Glutamatergic neuron (in vitro differentiated cells): Measurements from ENCODE around the gene BMS1. TPM values are rescaled to one million over a fixed set of nuclear protein-coding genes. Genes with fewer than 3 reads are reported as not detected.

Experiments
- DNase-seq: peaks from one replicate; pipeline ENCODE4 v3.0.0; 2022
- H3K27ac Mint-ChIP-seq: one replicate; pipeline ENCODE4 v1.8.0; 2020; ENCODE audit warnings: mild to moderate bottlenecking, mixed read lengths, inconsistent platforms; ENCODE audit not compliant: unreplicated experiment
- H3K27me3 Mint-ChIP-seq: one replicate; pipeline ENCODE4 v1.8.0; 2020; ENCODE audit warnings: mild to moderate bottlenecking, moderate library complexity, mixed read lengths, inconsistent platforms; ENCODE audit not compliant: unreplicated experiment
- H3K36me3 Mint-ChIP-seq: one replicate; pipeline ENCODE4 v1.8.0; 2020; ENCODE audit warnings: mild to moderate bottlenecking, mixed read lengths, inconsistent platforms; ENCODE audit not compliant: unreplicated experiment
- H3K4me1 Mint-ChIP-seq: one replicate; pipeline ENCODE4 v1.8.0; 2020; ENCODE audit warnings: mild to moderate bottlenecking, low read depth, mixed read lengths, inconsistent platforms; ENCODE audit not compliant: unreplicated experiment
- H3K4me3 Mint-ChIP-seq: one replicate; pipeline ENCODE4 v1.8.0; 2020; ENCODE audit warnings: mild to moderate bottlenecking, mixed read lengths, inconsistent platforms; ENCODE audit not compliant: unreplicated experiment
- H3K9me3 Mint-ChIP-seq: one replicate; pipeline ENCODE4 v1.8.0; 2020; ENCODE audit warnings: mild to moderate bottlenecking, moderate library complexity, mixed read lengths, inconsistent platforms; ENCODE audit not compliant: unreplicated experiment
- total RNA-seq: library from RNA; stranded (reverse); fragmentation: NEBNext Ultra II Directional; extraction: Animal tissue kit (Norgen Biotek cat#: 25700); gene quantifications from one replicate; pipeline ENCODE4 v1.2.1, GENCODE V29; 2021; ENCODE audit not compliant: unreplicated experiment
- TF ChIP-seq, protein P1 (sequence below): fragments of 200-600 bp; sonication (generic); IDR thresholded peaks from one replicate; pipeline ENCODE4 v1.5.0; 2021; ENCODE audit not compliant: partially characterized antibody, unreplicated experiment

BMS1 gene
- total RNA-seq, 1 donor from 2014 or later, result 17.3 TPM

DNA sequence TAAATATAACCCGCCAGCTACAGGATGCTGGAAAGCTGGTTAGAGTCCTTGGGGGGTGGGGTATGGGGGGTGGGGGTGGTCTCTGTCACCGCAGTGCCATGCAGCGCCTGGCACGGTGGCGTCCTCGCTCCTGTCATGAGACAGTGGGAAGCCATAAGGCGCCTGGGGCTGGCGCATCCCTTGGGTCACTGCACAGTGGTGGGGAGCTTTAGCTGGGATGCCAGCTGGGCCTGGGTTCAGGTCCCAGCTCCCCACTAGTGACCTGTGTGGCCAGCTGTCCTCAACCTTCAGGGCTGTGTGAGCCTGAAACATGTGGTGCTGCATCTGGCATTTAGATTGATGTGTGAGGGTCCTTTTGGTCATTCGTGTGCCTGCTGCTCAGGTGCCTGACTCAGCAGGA, 93.9 kb downstream of the BMS1 start:
- Mint-ChIP-seq H3K4me3 (no peak overlapping the region), H3K36me3 (peaks cover 2% of the 10 kb centered on the region), H3K9me3 (no peaks in the 10 kb centered on the region), H3K27ac (no peak overlapping the region), H3K4me1 (no peaks in the 10 kb centered on the region), H3K27me3 (peaks cover 10% of the 10 kb centered on the region)
- TF ChIP-seq, protein P1, sequence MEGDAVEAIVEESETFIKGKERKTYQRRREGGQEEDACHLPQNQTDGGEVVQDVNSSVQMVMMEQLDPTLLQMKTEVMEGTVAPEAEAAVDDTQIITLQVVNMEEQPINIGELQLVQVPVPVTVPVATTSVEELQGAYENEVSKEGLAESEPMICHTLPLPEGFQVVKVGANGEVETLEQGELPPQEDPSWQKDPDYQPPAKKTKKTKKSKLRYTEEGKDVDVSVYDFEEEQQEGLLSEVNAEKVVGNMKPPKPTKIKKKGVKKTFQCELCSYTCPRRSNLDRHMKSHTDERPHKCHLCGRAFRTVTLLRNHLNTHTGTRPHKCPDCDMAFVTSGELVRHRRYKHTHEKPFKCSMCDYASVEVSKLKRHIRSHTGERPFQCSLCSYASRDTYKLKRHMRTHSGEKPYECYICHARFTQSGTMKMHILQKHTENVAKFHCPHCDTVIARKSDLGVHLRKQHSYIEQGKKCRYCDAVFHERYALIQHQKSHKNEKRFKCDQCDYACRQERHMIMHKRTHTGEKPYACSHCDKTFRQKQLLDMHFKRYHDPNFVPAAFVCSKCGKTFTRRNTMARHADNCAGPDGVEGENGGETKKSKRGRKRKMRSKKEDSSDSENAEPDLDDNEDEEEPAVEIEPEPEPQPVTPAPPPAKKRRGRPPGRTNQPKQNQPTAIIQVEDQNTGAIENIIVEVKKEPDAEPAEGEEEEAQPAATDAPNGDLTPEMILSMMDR, result no peak
- DNase-seq, result no peak

DNA sequence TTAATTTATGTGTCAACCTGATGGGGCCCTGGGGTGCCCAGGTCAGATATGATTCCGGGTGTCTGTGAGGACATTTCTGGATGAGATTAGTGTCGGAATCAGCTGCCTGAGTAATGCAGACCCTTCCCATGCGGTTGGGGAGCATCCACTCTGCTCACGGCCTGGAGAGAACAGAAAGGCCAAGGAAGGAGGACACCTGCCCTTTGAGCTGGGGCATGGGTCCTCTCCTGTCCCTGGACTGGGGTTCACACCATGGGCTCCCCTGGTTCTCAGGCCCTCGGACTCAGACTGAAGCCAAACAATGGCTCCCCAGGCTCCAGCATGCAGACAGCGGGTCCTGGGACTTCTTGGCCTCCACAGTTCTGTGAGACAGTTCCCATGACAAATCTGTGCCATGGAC, 94.3 kb downstream of the BMS1 start:
- no peak for DNase-seq
- Mint-ChIP-seq H3K9me3 (peaks cover under 1% of the 10 kb centered on the region), H3K27ac (no peak overlapping the region), H3K4me3 (no peak overlapping the region), H3K4me1 (no peaks in the 10 kb centered on the region), H3K36me3 (peaks cover 4% of the 10 kb centered on the region), H3K27me3 (peaks cover 10% of the 10 kb centered on the region)
- TF ChIP-seq, protein P1, result no peak

DNA sequence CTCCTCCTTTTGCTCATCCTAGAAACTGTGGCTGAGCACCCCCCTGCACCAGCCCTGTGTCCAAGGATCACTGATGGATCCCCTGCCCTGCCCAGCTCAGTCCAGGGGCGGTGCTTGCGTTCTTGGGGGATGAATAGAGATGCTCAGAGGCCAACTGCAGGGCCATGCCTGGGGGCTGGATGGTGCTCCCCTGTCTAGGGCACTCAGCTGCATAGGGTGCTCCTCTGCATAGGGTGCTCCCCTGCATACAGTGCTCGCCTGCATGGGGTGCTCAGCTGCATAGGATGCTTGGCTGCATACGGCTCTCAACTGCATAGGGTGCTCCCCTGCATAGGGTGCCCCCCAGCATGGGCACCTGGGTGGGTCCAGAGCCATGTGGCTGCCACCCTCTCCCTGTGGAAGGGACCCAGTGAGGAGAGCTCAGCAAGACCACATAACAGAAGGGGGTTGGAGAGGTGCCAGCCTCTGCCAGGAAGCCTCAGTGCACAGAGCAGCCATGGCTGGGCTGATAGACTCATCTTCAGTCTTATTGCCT, 95.0 kb downstream of the BMS1 start:
- no peaks in the 10 kb centered on the region for H3K4me1 Mint-ChIP-seq
- H3K27me3 Mint-ChIP-seq, result peaks cover 10% of the 10 kb centered on the region
- H3K4me3 Mint-ChIP-seq, result no peak overlapping the region
- DNase-seq, result no peak
- TF ChIP-seq, protein P1, result no peak
- H3K27ac Mint-ChIP-seq, result no peak overlapping the region
- H3K36me3 Mint-ChIP-seq, result peaks cover 8% of the 10 kb centered on the region
- peaks cover 5% of the 10 kb centered on the region for H3K9me3 Mint-ChIP-seq

DNA sequence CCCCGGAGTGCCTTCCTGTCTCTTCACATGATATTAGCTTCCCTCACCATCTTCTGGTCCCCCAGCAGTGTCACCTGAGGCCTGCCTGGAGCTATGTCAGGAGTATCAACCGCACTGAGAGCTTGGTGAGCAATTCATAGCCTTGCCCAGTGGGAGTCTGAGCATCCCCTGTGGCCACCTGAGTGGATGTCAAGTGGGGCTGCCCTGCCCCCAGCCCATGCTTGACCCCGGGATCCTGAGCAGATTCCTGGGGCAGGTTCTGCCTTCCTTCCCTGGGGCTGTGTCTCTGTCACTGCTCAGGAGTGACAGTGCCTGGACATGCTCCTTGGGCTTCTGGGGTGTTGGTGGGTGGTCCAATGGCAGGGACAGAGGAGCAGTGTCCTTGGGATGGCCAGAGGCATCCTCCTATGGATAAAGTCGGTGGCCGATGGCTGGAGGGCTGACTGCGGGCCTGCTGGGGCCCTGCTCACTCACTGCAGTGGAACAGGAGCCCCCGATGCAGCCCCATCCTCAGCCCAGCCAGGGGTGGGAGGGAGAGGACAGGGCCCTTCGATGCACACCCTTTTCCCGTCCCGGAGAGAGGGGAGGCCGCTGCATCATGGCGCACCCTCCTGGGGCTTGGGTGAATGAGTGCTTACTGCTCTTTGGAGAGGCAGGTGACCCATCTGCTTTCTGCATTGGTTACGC, 95.7 kb downstream of the BMS1 start:
- H3K27ac Mint-ChIP-seq, result no peak overlapping the region
- H3K9me3 Mint-ChIP-seq, result peaks cover 5% of the 10 kb centered on the region
- peaks cover 8% of the 10 kb centered on the region for H3K36me3 Mint-ChIP-seq
- TF ChIP-seq, protein P1, result no peak
- peaks cover 12% of the 10 kb centered on the region for H3K27me3 Mint-ChIP-seq
- no peak for DNase-seq
- H3K4me3 Mint-ChIP-seq, result no peak overlapping the region
- H3K4me1 Mint-ChIP-seq, result no peaks in the 10 kb centered on the region

DNA sequence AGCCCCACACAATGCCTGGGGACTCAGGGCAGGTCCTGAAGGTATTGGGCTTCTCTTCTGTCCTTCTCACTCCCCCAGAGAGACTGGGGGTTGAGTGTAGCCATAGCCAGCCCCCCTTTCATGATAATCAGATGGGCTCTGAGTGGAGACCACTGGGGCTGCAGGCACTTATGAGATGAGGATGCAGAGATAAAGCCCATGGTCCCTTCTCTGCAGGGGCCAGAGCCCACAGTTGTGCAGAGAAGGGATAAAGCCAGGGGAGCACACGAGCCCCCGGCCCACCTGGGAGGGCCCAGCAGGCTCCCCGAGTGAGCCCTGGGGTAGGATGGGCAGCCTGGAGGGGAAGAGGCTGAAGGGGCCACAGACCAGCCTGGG, 96.2 kb downstream of the BMS1 start:
- DNase-seq, result no peak
- H3K4me1 Mint-ChIP-seq, result no peaks in the 10 kb centered on the region
- H3K27me3 Mint-ChIP-seq, result peaks cover 12% of the 10 kb centered on the region
- peaks cover 10% of the 10 kb centered on the region for H3K36me3 Mint-ChIP-seq
- peaks cover 5% of the 10 kb centered on the region for H3K9me3 Mint-ChIP-seq
- H3K4me3 Mint-ChIP-seq, result no peak overlapping the region
- H3K27ac Mint-ChIP-seq, result no peak overlapping the region
- TF ChIP-seq, protein P1, result no peak
